Ascending aorta (tissue), 2 donors: ENCODE data around the gene TMEM63B. TPM values are rescaled to one million over a fixed set of nuclear protein-coding genes. Genes with fewer than 3 reads are reported as not detected.

Experiments
- DNase-seq, 2 donors: peaks; one replicate each; pipeline ENCODE4 v3.0.0-alpha.2; 2019; ENCODE audit warnings: low spot score in 2 of 2
- H3K27ac ChIP-seq, 2 donors: fragments of 200-600 bp; sonication (generic); one replicate each; pipeline ENCODE4 v1.5.1; 2016 to 2017; ENCODE audit warnings: mild to moderate bottlenecking in 1 of 2
- H3K27me3 ChIP-seq: fragments of 200-600 bp; sonication (generic); one replicate; pipeline ENCODE4 v1.5.1; 2017
- H3K36me3 ChIP-seq, 2 donors: fragments of 200-600 bp; sonication (generic); one replicate each; pipeline ENCODE4 v1.5.1; 2016
- H3K4me1 ChIP-seq, 2 donors: fragments of 200-600 bp; sonication (generic); one replicate each; pipeline ENCODE4 v1.5.1; 2016 to 2017; ENCODE audit warnings: mild to moderate bottlenecking in 1 of 2
- H3K4me3 ChIP-seq, 2 donors: fragments of 200-600 bp; sonication (generic); one replicate each; pipeline ENCODE4 v1.5.1; 2016 to 2017; ENCODE audit warnings: mild to moderate bottlenecking in 1 of 2
- H3K9me3 ChIP-seq, 2 donors: fragments of 200-600 bp; sonication (generic); one replicate each; pipeline ENCODE4 v1.5.1; 2016
- CTCF ChIP-seq, 3 experiments: fragments of 200-600 bp in 2 of 3; fragments of 450-650 bp in 1 of 3; sonication (generic) in 2 of 3; IDR thresholded peaks; one replicate each; pipeline ENCODE4 v1.5.1; 2016 to 2019; ENCODE audit warnings: antibody characterized with exemption in 3 of 3, mild to moderate bottlenecking in 1 of 3, moderate library complexity in 1 of 3
- intact Hi-C: fragments of 100-400 bp; cut with DNase I; formaldehyde crosslinking; loops from one replicate; pipeline ENCODE4 v1.15.1; 2023
- total RNA-seq: library from RNA; depleted of rRNA; stranded (reverse); fragments of >200 nt; gene quantifications from one replicate; pipeline ENCODE4 v1.1.0, GENCODE V29; 2016

The TMEM63B gene
- total RNA-seq, 1 donor from 2014 or later = 9.6 TPM

- peaks cover 0 to 3% of the 10 kb centered on the region in 2 donors for H3K4me1 ChIP-seq
- DNase-seq = no peak
- TF ChIP-seq CTCF (IDR thresholded peaks at IDR 0.05) = no peak
- H3K4me3 ChIP-seq = no peak overlapping the region
- intact Hi-C loops = loop anchor here (2.0 kb wide), 1 partner anchor 21 kb away; no protein-coding TSS in a partner anchor
- H3K9me3 ChIP-seq = no peaks in the 10 kb centered on the region
- peaks cover 24 to 55% of the 10 kb centered on the region in 2 donors for H3K36me3 ChIP-seq
- no peaks in the 10 kb centered on the region for H3K27me3 ChIP-seq
- no peak overlapping the region for H3K27ac ChIP-seq
Observed at GRCh38 chr6:44149369-44150012, 22.1 kb downstream of the TMEM63B start.

DNA sequence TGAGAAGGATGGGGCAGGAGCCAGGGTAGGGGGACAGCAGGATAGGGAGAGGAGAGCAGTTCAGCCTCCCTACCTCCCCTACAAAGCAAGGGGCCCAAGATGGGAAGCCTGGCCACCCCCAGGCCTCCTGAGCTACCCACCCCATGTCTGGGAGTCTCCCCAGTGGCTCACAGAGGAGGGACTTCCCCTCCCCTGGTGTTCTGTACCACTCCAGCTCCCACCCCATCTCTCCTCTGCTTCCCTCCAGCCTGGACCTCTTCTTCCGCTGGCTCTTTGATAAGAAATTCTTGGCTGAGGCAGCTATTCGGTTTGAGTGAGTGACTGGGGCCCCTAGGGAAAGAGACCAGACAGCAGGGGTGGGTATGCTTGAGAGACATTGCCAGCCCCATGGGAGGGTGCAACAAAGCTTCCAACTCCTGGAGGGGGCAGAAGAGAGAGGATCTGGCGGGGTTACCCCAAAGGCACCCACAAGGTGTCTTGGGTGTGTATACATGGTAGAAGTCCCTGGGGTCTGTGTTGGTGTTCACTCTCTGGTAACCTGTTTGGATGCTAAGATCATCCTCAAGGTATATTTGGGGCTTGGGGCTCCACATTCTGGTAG, 23.1 kb downstream of the TMEM63B start:
- peaks cover 0 to 3% of the 10 kb centered on the region in 2 donors for H3K4me1 ChIP-seq
- H3K27me3 ChIP-seq = no peaks in the 10 kb centered on the region
- no peak overlapping the region for H3K4me3 ChIP-seq
- no peaks in the 10 kb centered on the region for H3K9me3 ChIP-seq
- no peak for TF ChIP-seq CTCF (IDR thresholded peaks at IDR 0.05)
- intact Hi-C loops = loop anchor here (2.0 kb wide), 1 partner anchor 22 kb away; no protein-coding TSS in a partner anchor
- H3K36me3 ChIP-seq = peaks cover 19 to 49% of the 10 kb centered on the region in 2 donors
- H3K27ac ChIP-seq = no peak overlapping the region
- DNase-seq = no peak

- no peak overlapping the region for H3K27ac ChIP-seq
- H3K4me1 ChIP-seq = peaks cover 0 to 3% of the 10 kb centered on the region in 2 donors
- H3K9me3 ChIP-seq = no peaks in the 10 kb centered on the region
- no peaks in the 10 kb centered on the region for H3K27me3 ChIP-seq
- peak overlapping the region in 1 of 2 donors; percentile 15 for H3K4me3 ChIP-seq
- peaks cover 19 to 40% of the 10 kb centered on the region in 2 donors for H3K36me3 ChIP-seq
- peak in 1 of 2 donors; percentile 81 for DNase-seq
- peak; percentile 98 to 99 (median 99) for TF ChIP-seq CTCF (IDR thresholded peaks at IDR 0.05)
- intact Hi-C loops = loop anchor here (1.0 to 2.0 kb wide), 2 partner anchors 23 to 55 kb away; no protein-coding TSS in a partner anchor
Observed at GRCh38 chr6:44151348-44152108, 24.2 kb downstream of the TMEM63B start.

DNA sequence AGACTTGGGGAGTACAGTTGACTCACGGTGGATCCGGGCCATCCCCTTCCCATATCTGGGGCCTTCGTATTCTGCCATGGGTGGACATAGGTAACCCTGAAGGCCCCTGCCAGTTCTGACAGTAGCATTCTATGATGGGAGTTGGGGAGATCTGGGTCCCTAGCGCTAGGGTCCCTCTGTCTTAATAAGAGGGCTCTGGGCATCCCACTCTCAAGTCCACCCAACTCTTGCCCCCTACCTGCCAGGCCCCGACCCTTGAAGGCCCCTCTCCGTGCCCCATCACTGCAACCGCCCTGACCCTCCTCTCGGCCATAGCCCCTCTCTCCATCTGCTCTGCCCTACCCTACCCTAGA, 24.7 kb downstream of the TMEM63B start:
- Histone ChIP-seq H3K27ac (no peak overlapping the region), H3K36me3 (peaks cover 14 to 34% of the 10 kb centered on the region in 2 donors), H3K4me1 (peaks cover 0 to 3% of the 10 kb centered on the region in 2 donors), H3K4me3 (no peak overlapping the region), H3K9me3 (no peaks in the 10 kb centered on the region), H3K27me3 (no peaks in the 10 kb centered on the region)
- no peak for DNase-seq
- intact Hi-C loops = loop anchor here (1.0 kb wide), 1 partner anchor 56 kb away; no protein-coding TSS in a partner anchor
- TF ChIP-seq CTCF (IDR thresholded peaks at IDR 0.05) = no peak

DNA sequence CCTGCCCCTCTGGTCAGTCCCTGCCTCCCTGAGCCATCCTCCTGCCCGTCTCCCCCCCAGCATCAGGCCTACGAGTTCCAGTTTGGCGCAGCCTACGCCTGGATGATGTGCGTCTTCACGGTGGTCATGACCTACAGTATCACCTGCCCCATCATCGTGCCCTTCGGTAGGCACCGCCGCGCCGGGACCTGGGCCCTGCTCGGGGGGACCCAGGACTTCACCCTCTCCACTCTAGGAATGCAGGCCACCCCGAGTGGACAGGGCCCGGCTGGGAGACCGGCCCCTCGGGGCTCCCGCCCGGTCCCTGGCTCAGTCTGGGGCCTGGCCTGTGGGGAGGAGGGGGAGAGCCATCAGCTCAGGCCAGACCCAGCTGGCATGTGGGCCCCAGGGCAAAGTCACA, 25.2 kb downstream of the TMEM63B start:
- H3K9me3 ChIP-seq = no peaks in the 10 kb centered on the region
- H3K4me1 ChIP-seq = peaks cover 0 to 3% of the 10 kb centered on the region in 2 donors
- H3K27ac ChIP-seq = no peak overlapping the region
- intact Hi-C loops = loop anchor here (1.0 kb wide), 1 partner anchor 56 kb away; no protein-coding TSS in a partner anchor
- TF ChIP-seq CTCF (IDR thresholded peaks at IDR 0.05) = no peak
- H3K4me3 ChIP-seq = no peak overlapping the region
- no peaks in the 10 kb centered on the region for H3K27me3 ChIP-seq
- DNase-seq = no peak
- H3K36me3 ChIP-seq = peaks cover 11 to 30% of the 10 kb centered on the region in 2 donors
